Measurements from ENCODE around the gene CDKAL1.
"Not testable (repeated sequence)": the region's sequence is repeated elsewhere in the genome, so short reads cannot be mapped to it uniquely, and the experiment has no call there.

Gene CDKAL1

GRCh38 chr6:21193790-21194475, 659.7 kb downstream of the CDKAL1 start:
- DNase-seq: no peak

DNA sequence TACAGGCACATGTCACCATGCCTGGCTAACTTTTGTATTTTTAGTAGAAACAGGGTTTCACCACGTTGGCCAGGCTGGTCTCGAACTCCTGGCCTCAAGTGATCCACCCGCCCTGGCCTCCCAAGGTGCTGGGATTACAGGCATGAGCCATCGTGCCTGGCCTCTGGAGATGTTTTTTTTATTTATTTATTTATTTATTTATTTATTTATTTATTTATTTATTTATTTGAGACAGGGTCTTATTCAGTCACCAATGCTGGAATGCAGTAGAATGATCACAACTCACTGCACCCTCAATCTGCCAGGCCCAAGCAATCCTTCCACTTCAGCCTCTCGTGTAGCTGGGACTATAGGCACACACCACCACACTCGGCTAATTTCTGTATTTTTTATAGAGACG, 661.0 kb downstream of the CDKAL1 start:
- DNase-seq: not testable (repeated sequence)

GRCh38 chr6:21198032-21198640, 663.9 kb downstream of the CDKAL1 start:
- no peak for DNase-seq

DNA sequence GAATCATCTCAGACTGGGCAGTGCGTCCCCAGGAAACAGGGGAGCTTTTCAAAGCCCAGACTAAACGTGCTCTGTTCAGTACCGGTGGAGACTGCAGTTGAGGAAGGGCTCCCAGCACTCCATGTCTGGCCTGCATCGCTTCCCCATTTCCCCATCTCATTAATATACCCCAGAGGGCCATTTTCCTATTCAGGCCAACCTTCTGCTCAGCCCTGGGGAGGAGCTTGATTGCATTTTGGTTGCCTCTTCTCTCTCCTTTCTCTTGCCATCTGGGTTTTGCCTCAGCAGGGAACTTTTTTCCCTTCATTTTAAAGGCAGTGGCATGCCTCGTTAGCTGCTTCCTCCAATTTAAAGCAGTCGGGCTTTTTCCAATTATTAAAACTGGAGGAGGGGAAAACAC, 665.0 kb downstream of the CDKAL1 start:
- DNase-seq: peak; percentile 28

DNA sequence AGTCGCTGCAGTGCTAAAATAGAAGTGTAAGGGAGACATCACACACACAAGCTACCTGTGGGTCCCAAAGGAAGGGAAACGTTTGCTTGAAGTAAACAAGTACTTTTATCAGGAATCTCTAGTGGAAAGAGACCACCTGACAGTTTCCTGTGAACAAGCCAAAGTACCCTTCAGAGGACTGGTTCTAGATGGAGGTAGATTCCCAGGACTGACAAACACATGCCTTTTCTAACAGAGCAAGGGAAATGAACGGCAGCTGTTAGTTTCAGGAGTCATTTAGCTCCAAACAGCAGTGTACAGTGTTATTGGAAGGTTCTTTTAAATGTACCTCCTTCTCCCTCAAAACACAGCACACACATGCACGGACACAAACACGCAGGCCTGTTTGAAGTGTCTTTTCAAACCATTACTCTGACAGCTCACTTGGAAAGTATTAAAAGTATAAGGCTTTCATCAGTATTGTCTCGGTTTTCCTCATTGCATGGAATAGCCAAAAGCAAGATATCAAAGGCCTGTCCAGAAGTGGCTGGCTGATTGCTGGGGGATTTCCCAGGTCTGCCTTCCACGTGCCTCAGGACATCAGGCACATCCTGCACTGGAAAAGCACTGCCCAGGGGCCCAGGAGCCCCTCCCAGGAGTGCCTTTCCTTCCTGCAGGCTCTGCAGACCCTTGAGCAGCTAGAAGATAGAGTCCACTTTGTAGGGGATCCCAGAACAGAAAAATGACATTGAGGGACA, 666.0 kb downstream of the CDKAL1 start:
- DNase-seq: peak; percentile 49

DNA sequence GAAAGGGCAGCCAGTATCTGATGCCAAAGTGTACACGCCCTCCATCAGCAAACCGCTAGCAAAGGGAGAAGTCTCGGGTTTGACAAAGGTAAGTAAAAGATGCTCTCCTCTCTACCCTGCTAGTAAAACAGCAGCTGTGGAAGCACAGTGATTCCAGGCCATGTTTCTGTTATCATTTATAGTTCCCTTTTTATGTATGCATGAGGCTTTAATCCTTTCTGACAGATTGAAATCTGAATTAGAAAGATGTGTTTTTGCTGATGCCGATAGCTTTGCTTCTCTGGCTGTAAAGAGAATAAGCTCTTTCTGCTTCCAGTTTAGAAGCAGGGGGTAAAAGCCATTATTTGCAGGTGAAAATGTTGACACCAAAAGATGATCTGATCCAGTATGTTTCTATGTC, 666.9 kb downstream of the CDKAL1 start:
- DNase-seq: peak; percentile 73

- peak; percentile 97 for DNase-seq
Measured at GRCh38 chr6:21201637-21202350, 667.5 kb downstream of the CDKAL1 start.

DNA sequence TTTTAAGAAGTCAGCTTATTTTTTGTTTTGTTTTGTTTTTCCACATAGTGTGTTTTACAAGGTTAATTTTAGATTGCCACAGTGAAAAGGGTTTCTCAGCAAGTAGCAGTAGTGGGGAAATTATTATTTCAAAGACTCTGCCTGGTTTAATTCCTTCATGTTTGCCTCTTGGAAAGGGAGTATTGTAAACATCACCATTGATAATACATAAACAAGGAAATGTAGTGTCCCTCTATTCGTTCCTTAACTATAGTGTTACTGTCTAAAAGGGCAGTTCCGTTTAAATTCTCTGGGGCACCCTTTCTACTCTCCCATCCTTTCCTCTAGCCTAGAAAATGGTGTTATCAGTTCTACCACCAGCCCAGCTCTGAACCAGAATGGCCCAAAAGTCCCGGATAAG, 668.3 kb downstream of the CDKAL1 start:
- no peak for DNase-seq

GRCh38 chr6:21204951-21205350, 670.7 kb downstream of the CDKAL1 start:
- DNase-seq: no peak

DNA sequence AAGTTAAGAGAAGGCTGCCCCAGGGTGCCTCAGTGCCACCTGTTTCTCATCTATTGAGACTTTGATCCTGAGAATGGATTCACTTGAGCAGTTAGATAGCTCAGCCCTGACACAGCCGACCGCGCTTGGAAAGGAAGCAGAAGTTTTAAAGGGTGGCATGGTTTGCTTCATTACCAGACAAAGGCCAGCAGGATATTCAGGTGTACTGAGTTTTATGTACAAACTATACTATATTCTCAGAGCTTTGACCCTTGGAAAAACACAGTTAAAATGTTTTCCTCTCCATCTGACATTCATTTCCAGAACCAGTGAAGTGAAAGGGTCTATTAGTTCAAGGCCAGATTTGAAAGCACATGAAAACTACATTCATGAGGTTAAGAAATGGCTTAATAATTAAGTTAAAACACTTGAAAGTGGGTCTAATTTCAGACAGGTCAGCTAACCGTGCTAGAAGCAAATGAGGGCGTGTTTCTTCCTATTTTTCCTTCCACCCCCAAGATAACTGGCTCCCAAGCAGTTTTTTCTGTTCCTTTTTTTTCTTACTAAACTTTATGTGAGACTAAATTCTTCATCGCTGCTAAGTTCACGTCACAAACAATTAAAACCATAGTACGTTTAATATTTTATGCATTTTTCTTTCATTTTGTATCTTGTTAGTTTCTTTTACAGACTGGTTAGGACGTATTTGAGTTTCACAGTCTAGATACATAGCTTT, 674.0 kb downstream of the CDKAL1 start:
- no peak for DNase-seq

DNA sequence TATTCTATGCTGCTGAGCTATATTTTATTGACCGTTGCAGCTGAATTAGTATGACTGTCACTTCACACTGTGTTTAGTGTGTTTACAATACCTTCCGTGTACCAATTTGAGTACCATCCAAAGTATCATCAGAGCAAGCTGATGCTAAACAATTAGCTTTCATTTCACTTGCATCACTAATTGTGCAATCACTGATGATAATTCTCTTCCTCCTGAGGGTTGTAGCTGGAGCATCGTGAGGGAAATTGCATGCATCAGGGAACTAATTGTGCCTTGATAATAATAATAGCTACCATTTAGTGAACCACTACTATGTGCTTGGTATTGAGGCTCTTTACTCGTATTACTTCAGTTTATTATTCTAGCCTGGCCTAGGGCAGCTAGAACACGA, 674.5 kb downstream of the CDKAL1 start:
- no peak for DNase-seq

GRCh38 chr6:21213492-21213891, 679.2 kb downstream of the CDKAL1 start:
- DNase-seq: no peak

GRCh38 chr6:21214738-21215448, 680.6 kb downstream of the CDKAL1 start:
- DNase-seq: no peak

DNA sequence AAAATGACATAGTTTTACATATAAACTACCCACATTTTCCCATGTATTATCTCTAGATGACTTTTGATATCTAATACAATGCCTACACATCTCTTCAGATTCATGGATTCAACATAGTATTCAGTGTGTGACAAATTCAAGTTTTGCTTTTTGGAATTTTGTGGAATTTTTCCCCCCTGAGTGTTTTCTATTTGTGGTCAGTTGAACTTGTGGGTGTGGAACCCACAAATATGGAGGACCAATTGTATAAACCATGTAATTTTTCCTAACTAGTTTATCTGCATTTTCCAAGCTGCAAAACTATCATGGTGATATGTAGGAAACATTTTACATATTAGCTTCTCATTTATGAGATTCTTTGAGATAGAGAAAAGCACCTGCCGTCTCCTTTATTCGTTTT, 685.0 kb downstream of the CDKAL1 start:
- DNase-seq: no peak

DNA sequence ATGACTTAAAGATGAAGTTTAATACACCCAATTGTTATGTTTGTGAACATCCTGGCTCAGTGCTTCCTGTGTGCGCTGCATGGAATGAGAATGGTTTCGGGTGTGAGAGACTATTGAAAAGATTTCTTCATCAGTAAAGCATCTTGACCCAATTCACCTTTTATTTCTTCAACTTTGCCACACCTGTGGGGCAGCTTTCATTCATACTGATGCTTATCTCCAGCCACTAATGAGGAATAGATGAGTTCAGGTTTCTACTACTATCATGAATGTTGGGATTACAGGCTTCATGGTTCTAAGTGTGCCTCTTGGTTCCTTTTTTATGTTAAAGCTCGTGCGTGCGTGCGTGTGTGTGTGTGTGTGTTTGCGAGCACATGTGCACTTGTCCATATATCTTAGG, 685.6 kb downstream of the CDKAL1 start:
- no peak for DNase-seq

DNA sequence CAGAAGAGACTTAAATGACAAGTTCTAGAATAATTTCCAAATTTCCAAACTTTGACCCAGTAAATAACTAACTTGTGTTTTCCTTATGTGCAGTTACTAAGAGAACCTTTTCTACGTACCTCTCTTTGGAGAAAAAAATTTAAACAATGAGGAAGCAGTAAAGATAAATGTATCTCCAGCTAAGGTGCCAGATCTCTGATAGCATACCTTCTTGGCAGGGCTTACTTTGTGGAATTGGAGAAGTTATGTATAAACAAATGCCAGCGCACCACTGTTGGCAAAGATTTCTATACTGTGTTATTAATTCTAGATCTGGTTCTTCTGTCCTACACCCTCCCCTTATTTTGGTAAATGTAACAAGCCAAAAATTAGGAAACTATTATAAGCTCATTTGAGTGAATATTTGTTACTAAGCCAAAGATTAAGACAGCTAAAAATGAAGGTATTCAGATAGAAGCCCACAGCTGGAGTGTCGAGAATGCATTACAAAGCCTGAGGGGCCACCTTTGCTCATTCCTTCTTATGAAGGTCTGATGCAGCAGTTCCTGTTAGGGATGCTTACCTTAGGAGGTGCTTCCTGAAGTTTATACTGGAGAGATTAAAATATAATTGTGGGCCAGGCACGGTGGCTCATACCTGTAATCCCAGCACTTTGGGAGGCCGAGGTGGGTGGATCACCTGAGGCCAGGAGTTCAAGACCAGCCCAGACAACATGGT, 686.2 kb downstream of the CDKAL1 start:
- no peak for DNase-seq

DNA sequence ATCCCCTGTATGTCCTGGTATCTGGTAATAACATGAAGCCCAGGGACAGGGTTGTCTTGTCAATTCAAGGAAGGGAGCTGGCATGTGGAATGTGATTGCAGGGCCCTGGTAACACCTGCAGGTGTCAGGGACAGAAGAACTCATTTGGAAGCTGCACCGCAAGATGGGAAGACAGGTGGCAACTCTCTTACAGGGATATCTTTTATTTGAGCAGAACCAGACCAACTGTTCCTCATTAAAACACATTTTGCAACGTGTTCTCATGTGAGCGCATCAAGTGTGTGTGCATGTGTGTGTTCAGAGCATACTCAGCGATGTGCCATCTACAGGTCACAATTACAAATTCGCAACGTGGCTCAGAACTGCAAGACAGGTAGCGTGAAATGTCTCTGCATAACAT, 688.4 kb downstream of the CDKAL1 start:
- DNase-seq: no peak

- no peak for DNase-seq
Measured at GRCh38 chr6:21225912-21226311, 691.7 kb downstream of the CDKAL1 start.

- no peak for DNase-seq
Measured at GRCh38 chr6:21227486-21227885, 693.2 kb downstream of the CDKAL1 start.

DNA sequence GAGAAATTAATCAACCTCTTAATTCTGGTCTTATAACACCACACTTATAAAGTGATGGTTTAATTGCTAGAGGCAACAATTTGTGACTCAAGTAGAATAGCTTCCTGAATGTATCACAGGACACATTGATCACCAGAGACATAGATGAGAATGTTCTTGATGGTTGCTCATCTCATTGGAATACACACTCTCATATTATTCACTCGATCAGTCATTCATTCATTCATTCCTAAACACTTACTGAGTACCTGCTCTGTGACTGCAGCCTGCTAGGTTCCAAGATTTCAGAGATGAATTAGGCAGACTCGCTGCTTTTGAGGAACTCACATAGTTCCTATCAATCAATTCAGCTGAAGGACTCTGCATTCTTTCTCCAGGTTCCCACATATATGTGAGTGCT, 694.2 kb downstream of the CDKAL1 start:
- no peak for DNase-seq

DNA sequence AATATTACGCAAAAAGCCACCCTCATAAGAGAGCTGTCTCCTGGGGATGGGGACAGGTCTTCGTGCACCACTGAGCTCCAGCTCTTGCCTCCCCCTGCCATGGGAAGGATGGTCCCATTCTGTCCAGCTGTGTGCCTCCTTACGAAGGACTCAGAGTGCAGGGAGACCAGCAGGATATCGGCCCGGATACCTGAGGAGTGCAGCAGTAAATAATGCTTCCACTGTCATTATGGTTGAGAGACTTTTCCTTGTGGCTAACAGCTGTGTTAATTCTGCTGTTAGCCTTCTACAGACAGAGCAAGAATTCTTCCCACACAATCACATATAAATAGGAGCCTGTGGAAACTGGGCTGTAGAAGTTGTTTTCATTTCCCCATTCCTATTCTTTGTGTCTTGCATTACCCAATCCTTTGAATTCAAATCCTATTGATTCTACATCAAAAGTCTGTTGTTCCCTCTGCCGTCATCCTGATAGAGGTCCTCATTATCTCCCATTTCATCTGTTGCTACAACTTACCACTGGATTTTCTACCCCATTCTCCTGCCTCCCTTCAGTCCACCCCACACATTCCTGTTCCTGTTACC, 694.7 kb downstream of the CDKAL1 start:
- DNase-seq: no peak

Data from NCI-H1105 treated with DMSO at 0.1 percent for 48 hours (cell line).